Measurements from ENCODE around the gene PRG2.

The PRG2 gene

GRCh38 chr11:57432149-57432561 lies 41.7 kb upstream of the PRG2 start:
- TF ChIP-seq TAF1 (IDR thresholded peaks at IDR 0.05; ENCODE audit: borderline replicate concordance, insufficient read depth, low read length) (no peak), REST (IDR thresholded peaks at IDR 0.05; ENCODE audit: insufficient read depth in 1 of 2, low read depth in 2 of 2, low read length in 2 of 2) (no peak), POLR2AphosphoS5 (IDR thresholded peaks at IDR 0.05; ENCODE audit: low read depth, low read length) (no peak), SIN3A (IDR thresholded peaks at IDR 0.05; ENCODE audit: borderline replicate concordance, insufficient read depth, low read length) (no peak), FOXP2 (optimal IDR thresholded peaks at IDR 0.05; ENCODE audit: borderline replicate concordance, extremely low read depth, extremely low read length, insufficient read depth) (no peak)

GRCh38 chr11:57430952-57431351 lies 40.5 kb upstream of the PRG2 start:
- TF ChIP-seq POLR2AphosphoS5 (IDR thresholded peaks at IDR 0.05; ENCODE audit: low read depth, low read length): no peak
- TF ChIP-seq REST (IDR thresholded peaks at IDR 0.05; ENCODE audit: insufficient read depth in 1 of 2, low read depth in 2 of 2, low read length in 2 of 2): no peak
- TF ChIP-seq FOXP2 (optimal IDR thresholded peaks at IDR 0.05; ENCODE audit: borderline replicate concordance, extremely low read depth, extremely low read length, insufficient read depth): no peak
- TF ChIP-seq SIN3A (IDR thresholded peaks at IDR 0.05; ENCODE audit: borderline replicate concordance, insufficient read depth, low read length): no peak
- no peak for TF ChIP-seq TAF1 (IDR thresholded peaks at IDR 0.05; ENCODE audit: borderline replicate concordance, insufficient read depth, low read length)

- no peak for TF ChIP-seq FOXP2 (optimal IDR thresholded peaks at IDR 0.05; ENCODE audit: borderline replicate concordance, extremely low read depth, extremely low read length, insufficient read depth)
- no peak for TF ChIP-seq TAF1 (IDR thresholded peaks at IDR 0.05; ENCODE audit: borderline replicate concordance, insufficient read depth, low read length)
- no peak for TF ChIP-seq POLR2AphosphoS5 (IDR thresholded peaks at IDR 0.05; ENCODE audit: low read depth, low read length)
- TF ChIP-seq REST (IDR thresholded peaks at IDR 0.05; ENCODE audit: insufficient read depth in 1 of 2, low read depth in 2 of 2, low read length in 2 of 2): no peak
- no peak for TF ChIP-seq SIN3A (IDR thresholded peaks at IDR 0.05; ENCODE audit: borderline replicate concordance, insufficient read depth, low read length)
Observed at GRCh38 chr11:57429946-57430345, 39.5 kb upstream of the PRG2 start.

- no peak for TF ChIP-seq FOXP2 (optimal IDR thresholded peaks at IDR 0.05; ENCODE audit: borderline replicate concordance, extremely low read depth, extremely low read length, insufficient read depth)
- TF ChIP-seq SIN3A (IDR thresholded peaks at IDR 0.05; ENCODE audit: borderline replicate concordance, insufficient read depth, low read length): no peak
- no peak for TF ChIP-seq REST (IDR thresholded peaks at IDR 0.05; ENCODE audit: insufficient read depth in 1 of 2, low read depth in 2 of 2, low read length in 2 of 2)
- no peak for TF ChIP-seq TAF1 (IDR thresholded peaks at IDR 0.05; ENCODE audit: borderline replicate concordance, insufficient read depth, low read length)
- no peak for TF ChIP-seq POLR2AphosphoS5 (IDR thresholded peaks at IDR 0.05; ENCODE audit: low read depth, low read length)
Observed at GRCh38 chr11:57428643-57429042, 38.2 kb upstream of the PRG2 start.

- no peak for TF ChIP-seq TAF1 (IDR thresholded peaks at IDR 0.05; ENCODE audit: borderline replicate concordance, insufficient read depth, low read length)
- TF ChIP-seq REST (IDR thresholded peaks at IDR 0.05; ENCODE audit: insufficient read depth in 1 of 2, low read depth in 2 of 2, low read length in 2 of 2): no peak
- no peak for TF ChIP-seq POLR2AphosphoS5 (IDR thresholded peaks at IDR 0.05; ENCODE audit: low read depth, low read length)
- TF ChIP-seq FOXP2 (optimal IDR thresholded peaks at IDR 0.05; ENCODE audit: borderline replicate concordance, extremely low read depth, extremely low read length, insufficient read depth): no peak
- TF ChIP-seq SIN3A (IDR thresholded peaks at IDR 0.05; ENCODE audit: borderline replicate concordance, insufficient read depth, low read length): no peak
Observed at GRCh38 chr11:57427727-57428082, 37.3 kb upstream of the PRG2 start.
